Glomerular endothelial cell (primary cell): ENCODE measurements around the gene PRMT1. TPM values are rescaled to one million over a fixed set of nuclear protein-coding genes. Genes with fewer than 3 reads are reported as not detected.
"Not testable (repeated sequence)": the region's sequence is repeated elsewhere in the genome, so short reads cannot be mapped to it uniquely, and the experiment has no call there.

Experiments
- DNase-seq: peaks from one replicate; pipeline ENCODE4 v3.0.0-alpha.2; 2011; ENCODE audit warnings: low read depth, low spot score; ENCODE audit errors: extremely low read depth
- total RNA-seq: library from RNA; depleted of rRNA; stranded (reverse); fragments of >200 nt; gene quantifications from 2 replicates; pipeline ENCODE4 v1.2.3, GENCODE V29; 2015

PRMT1 gene
- total RNA-seq, 1 donor from 2014 or later: 266 TPM

DNA sequence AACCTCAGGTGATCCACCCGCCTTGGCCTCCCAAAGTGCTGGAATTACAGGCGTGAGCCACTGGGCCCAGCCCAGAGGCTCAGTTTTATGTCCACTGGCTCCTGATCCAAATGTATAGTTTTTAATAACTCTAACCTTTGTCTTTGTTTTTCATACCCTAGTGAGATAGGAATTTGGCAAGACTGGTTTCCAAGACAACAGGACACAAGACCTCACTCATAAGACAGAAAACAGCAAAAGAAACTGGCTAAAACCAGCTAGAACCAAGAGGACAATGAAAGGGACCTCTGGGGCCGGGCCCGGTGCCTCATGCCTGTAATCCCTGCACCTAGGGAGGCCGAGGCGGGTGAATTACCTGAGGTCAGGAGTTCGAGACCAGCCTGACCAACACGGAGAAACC, 41.4 kb downstream of the PRMT1 start:
- DNase-seq: no peak

DNA sequence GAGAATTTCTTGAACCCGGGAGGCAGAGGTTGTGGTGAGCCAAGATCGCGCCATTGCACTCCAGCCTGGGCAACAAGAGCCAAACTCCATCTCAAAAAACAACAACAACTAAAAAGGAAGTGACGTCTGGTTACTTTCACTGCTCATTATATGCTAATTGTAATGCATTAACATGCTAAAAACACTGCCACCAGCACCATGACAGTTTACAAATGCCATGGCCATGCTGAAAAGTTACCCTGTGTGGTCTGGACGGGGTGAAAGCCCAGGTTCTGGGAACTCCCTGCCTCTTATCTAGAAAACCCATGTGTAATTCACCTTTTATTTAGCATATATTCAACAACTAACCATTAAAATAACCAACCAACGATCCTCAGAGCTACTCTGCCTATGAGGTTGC, 41.9 kb downstream of the PRMT1 start:
- DNase-seq: no peak

DNA sequence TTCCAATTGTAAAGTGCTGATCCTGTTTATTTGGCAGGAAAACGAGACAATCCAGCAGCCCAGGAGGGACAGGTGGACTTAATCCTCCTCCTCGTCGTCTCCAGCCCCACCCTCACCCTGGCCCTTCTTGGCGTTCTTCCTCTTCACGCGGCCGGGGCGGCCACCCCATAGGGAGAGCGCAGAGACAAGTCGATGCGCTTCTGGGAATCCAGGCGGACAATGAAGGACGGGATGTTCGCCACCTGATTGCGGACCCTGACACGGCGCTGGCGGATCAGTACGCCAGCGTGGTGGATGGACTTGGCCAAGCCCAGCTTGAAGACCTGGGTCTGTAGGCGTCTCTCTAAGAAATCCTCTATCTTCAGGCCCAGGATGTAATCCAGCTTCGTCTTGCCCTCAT, 42.3 kb downstream of the PRMT1 start:
- not testable (repeated sequence) for DNase-seq

DNA sequence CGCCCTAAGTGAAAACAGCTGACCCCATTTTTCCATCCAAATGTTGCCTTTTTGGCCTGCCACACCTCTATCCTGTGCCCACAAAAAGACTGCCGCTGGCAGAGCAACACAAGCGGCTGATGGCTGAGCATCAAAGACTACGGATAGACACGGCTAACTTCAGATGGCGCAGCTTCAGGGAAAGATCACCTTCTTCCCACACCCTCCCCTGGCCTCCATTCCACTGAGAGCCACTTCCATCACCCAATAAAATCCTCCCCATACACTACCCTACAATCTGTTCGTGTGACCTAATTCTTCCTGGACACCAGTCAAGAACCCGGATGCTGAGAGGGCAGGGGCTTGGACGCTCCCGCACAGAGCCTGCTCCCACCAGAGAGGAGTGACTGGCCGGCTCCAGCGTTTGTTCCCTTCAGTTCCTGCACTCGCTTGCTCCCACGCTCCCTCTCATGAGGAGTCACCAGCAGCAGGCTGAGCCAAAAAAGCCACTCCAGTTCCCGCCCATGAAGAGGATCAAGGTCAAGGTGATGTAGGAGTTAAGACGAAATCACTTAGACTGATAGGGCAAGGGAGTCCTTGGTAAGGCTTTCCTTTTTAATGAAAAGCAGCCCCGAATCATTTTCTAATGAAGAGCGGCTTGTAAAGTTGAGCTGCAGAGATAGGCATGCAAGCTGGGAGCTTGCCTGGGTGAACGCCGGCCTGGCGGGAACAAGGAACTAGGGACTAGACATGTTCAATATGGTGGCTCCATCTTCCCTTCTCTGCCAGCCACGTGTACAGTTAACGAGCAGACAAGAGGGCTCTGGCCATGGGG, 50.4 kb downstream of the PRMT1 start:
- DNase-seq: no peak

DNA sequence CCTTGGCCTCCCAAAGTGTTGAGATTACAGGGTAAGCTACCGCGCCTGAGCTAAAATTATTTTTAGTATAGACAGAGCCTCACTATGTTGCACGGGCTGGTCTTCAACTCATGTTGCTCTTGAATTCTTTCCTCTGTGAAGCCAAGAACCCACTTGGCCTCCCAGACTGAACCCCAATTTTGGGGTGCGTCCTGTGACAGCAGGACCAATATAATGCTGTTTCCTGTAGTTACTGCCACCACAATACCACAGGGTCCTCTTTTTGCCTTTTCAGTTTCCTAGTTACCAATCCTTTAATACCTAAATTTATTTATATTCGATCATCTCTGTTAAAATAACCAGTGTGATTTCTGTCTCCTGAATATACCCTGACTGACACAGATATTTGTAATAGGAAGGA, 53.1 kb downstream of the PRMT1 start:
- DNase-seq: no peak

Other genes with a start within 250 kb of the PRMT1 start
- gene SLC17A7, start 235.7 kb upstream of the PRMT1 start, total RNA-seq: not detected in 2 replicates
- gene PIH1D1, start 225.5 kb upstream of the PRMT1 start, total RNA-seq: 66.3 and 85.3 TPM in 2 replicates
- 50.8 and 51.3 TPM in 2 replicates for gene ALDH16A1, start 224.0 kb upstream of the PRMT1 start, total RNA-seq
- 3.1 and 4.4 TPM in 2 replicates for gene FLT3LG, start 203.1 kb upstream of the PRMT1 start, total RNA-seq
- gene RPL13A, start 189.7 kb upstream of the PRMT1 start, total RNA-seq: 1,767 and 2,462 TPM in 2 replicates
- gene RPS11, start 180.8 kb upstream of the PRMT1 start, total RNA-seq: 3,090 and 4,095 TPM in 2 replicates
- 167 and 217 TPM in 2 replicates for gene FCGRT, start 164.6 kb upstream of the PRMT1 start, total RNA-seq
- 71.5 and 95.5 TPM in 2 replicates for gene RCN3, start 149.3 kb upstream of the PRMT1 start, total RNA-seq
- gene NOSIP, start 96.7 kb upstream of the PRMT1 start, total RNA-seq: 79.9 and 91.1 TPM in 2 replicates
- gene PRRG2, start 96.0 kb upstream of the PRMT1 start, total RNA-seq: 1.6 and 12.2 TPM in 2 replicates
- 13.4 and 26.1 TPM in 2 replicates for gene PRR12, start 86.1 kb upstream of the PRMT1 start, total RNA-seq
- 110 and 120 TPM in 2 replicates for gene RRAS, start 37.1 kb upstream of the PRMT1 start, total RNA-seq
- 47.0 and 68.6 TPM in 2 replicates for gene SCAF1, start 35.1 kb upstream of the PRMT1 start, total RNA-seq
- gene IRF3, start 11.4 kb upstream of the PRMT1 start, total RNA-seq: 36.9 and 46.9 TPM in 2 replicates
- gene BCL2L12, start 11.3 kb upstream of the PRMT1 start, total RNA-seq: 18.6 and 21.2 TPM in 2 replicates
- 1.5 and 1.8 TPM in 2 replicates for gene ADM5, start 12.3 kb downstream of the PRMT1 start, total RNA-seq
- gene CPT1C, start 13.8 kb downstream of the PRMT1 start, total RNA-seq: 18.6 and 28.4 TPM in 2 replicates
- gene TSKS, start 86.0 kb downstream of the PRMT1 start, total RNA-seq: not detected in 2 replicates
- 146 and 147 TPM in 2 replicates for gene AP2A1, start 89.7 kb downstream of the PRMT1 start, total RNA-seq
- 10.0 and 14.5 TPM in 2 replicates for gene FUZ, start 136.0 kb downstream of the PRMT1 start, total RNA-seq
- 35.3 and 47.6 TPM in 2 replicates for gene MED25, start 141.0 kb downstream of the PRMT1 start, total RNA-seq
- gene PTOV1, start 173.9 kb downstream of the PRMT1 start, total RNA-seq: 88.0 and 137 TPM in 2 replicates
- 68.3 and 81.3 TPM in 2 replicates for gene PNKP, start 190.3 kb downstream of the PRMT1 start, total RNA-seq
- 39.6 and 44.9 TPM in 2 replicates for gene AKT1S1, start 200.1 kb downstream of the PRMT1 start, total RNA-seq
- 27.3 and 35.6 TPM in 2 replicates for gene TBC1D17, start 200.4 kb downstream of the PRMT1 start, total RNA-seq
- 20.4 and 20.6 TPM in 2 replicates for gene IL4I1, start 219.6 kb downstream of the PRMT1 start, total RNA-seq